HG03439 (cell line): Measurements from ENCODE around the gene GNG11.
A peak's percentile ranks its signal among the peaks of the same experiment; 100 is the strongest.

Source experiments
- ATAC-seq: cut with Tn5 transposase; IDR thresholded peaks from one replicate; pipeline ENCODE4 v1.9.1; 2021; ENCODE audit warnings: mild to moderate bottlenecking, moderate library complexity; ENCODE audit not compliant: unreplicated experiment

Gene GNG11

GRCh38 chr7:93945756-93946535 is 24.4 kb downstream of the GNG11 start:
- no peak for ATAC-seq

GRCh38 chr7:93948106-93948505 is 26.6 kb downstream of the GNG11 start:
- no peak for ATAC-seq

- no peak for ATAC-seq
Measured at GRCh38 chr7:93948873-93949272, 27.3 kb downstream of the GNG11 start.

- ATAC-seq = no peak
Measured at GRCh38 chr7:93949423-93949822, 27.9 kb downstream of the GNG11 start.

- peak; percentile 64 for ATAC-seq
Measured at GRCh38 chr7:93955304-93955703, 33.8 kb downstream of the GNG11 start.

- ATAC-seq = peak; percentile 46
Measured at GRCh38 chr7:93957767-93958166, 36.2 kb downstream of the GNG11 start.

GRCh38 chr7:93958216-93958615 is 36.7 kb downstream of the GNG11 start:
- ATAC-seq = no peak

GRCh38 chr7:93958651-93959050 is 37.1 kb downstream of the GNG11 start:
- ATAC-seq = no peak

DNA sequence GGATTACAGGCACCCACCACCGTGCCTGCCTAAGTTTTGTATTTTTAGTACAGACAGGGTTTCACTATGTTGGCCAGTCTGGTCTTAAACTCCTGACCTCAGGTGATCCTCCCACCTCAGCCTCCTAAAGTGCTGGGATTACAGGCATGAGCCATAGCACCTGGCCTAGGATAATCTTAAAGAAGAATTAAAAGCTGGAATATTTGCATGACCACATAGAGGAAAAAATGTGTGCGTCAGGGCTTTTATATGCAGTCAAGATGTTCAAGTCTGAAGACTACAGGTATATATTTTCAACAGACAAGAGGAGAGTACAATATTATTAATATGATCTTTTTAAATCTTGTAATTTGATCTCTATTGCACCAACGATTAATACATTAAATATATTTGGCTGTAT is 39.5 kb downstream of the GNG11 start:
- ATAC-seq = no peak

- ATAC-seq = no peak
Measured at GRCh38 chr7:93964262-93964661, 42.7 kb downstream of the GNG11 start.

GRCh38 chr7:93964813-93965212 is 43.3 kb downstream of the GNG11 start:
- ATAC-seq = no peak

DNA sequence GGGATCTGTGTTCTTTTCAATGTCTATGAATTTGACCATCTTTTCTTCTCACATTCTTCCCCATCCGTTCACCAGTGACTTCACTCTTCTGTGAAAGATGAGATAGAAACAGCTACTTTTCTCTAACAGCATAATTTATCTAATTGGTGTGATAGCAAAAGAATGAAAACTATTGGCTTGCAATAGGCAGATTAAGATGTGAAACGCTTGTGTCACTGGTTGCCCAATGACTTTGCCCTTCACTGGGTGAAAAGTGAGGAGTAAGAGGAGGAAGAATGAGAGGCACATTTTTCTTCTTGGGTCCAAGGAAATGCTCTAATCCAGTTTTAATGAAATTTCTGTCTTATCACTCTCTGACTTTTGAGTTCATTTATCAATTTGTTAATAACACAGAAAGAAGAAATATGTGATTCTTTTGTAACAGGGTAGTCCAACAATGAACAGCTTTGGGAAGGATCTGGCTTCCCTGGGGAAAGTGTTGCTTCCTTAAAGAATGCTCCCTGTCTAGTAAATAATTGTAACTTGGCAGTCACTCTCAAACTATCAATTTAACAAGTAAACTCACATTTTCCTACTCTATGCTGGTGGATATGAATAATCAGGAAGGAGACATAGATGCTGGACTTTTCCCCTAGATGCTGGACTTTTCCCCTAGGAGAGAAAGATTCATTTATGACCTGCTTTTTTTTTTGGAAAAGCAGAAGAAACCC is 47.5 kb downstream of the GNG11 start:
- ATAC-seq = no peak

GRCh38 chr7:93972029-93972725 is 50.6 kb downstream of the GNG11 start:
- ATAC-seq = no peak

- no peak for ATAC-seq
Measured at GRCh38 chr7:93973134-93973533, 51.6 kb downstream of the GNG11 start.

GRCh38 chr7:93977211-93977950 is 55.8 kb downstream of the GNG11 start:
- ATAC-seq = no peak
